Measurements from ENCODE around the gene PLA2G15.

- TF ChIP-seq CTCF (IDR thresholded peaks at IDR 0.05) (peak in 1 of 6 experiments; percentile 17), POLR2A (IDR thresholded peaks at IDR 0.05) (no peak)
Measured at GRCh38 chr16:68276223-68276622, 31.1 kb downstream of the PLA2G15 start.
